Caco-2 (cell line): Measurements from ENCODE around the gene MAP1LC3A. TPM values are rescaled to one million over a fixed set of nuclear protein-coding genes. Genes with fewer than 3 reads are reported as not detected.

Experiments used
- BruUV-seq: library from RNA; stranded (reverse); fragments of 400-500 nt; replicated peaks from 2 replicates; lab custom pipeline; 2021; lab: Mats Ljungman, UMichigan
- CTCF ChIA-PET: fragments of 300-600 bp; sonication (Branson Sonifier 250); formaldehyde crosslinking; loops from one replicate; lab custom pipeline; 2022; ENCODE audit warnings: antibody characterized with exemption; lab: Charles Lee
- POLR2A ChIA-PET: fragments of 300-600 bp; sonication (Branson Sonifier 250); formaldehyde crosslinking; loops from one replicate; lab custom pipeline; 2022; ENCODE audit warnings: antibody characterized with exemption; lab: Charles Lee
- DNase-seq, 2 experiments: peaks; one replicate each; pipeline versions ENCODE4 v3.0.0 to v3.0.0-alpha.2; 2020 to 2022
- H3K27me3 ChIP-seq: replicated peaks from 2 replicates; pipeline ENCODE4 v1.6.0; 2011; ENCODE audit warnings: low read length; ENCODE audit not compliant: control insufficient read depth, insufficient read depth
- H3K36me3 ChIP-seq: 2 replicates; pipeline ENCODE4 v1.5.1; 2011; ENCODE audit warnings: low read length; ENCODE audit not compliant: control insufficient read depth, insufficient read depth
- H3K4me1 ChIP-seq: fragments of 250-450 bp; sonication (Bioruptor Pico); 2 replicates; pipeline ENCODE4 v1.5.1; 2020; ENCODE audit warnings: mild to moderate bottlenecking
- H3K4me3 ChIP-seq: 2 replicates; pipeline ENCODE4 v1.5.1; 2011; ENCODE audit warnings: low read depth, mild to moderate bottlenecking, control low read depth, low read length
- H3K9me3 ChIP-seq: fragments of 250-450 bp; sonication (Bioruptor Pico); 2 replicates; pipeline ENCODE4 v1.5.1; 2020; ENCODE audit warnings: mild to moderate bottlenecking, moderate library complexity
- H3K27ac Mint-ChIP-seq: one replicate; pipeline ENCODE4 v1.8.0; 2022; ENCODE audit warnings: mixed read lengths; ENCODE audit not compliant: unreplicated experiment
- H3K27me3 Mint-ChIP-seq: one replicate; pipeline ENCODE4 v1.8.0; 2022; ENCODE audit warnings: mixed read lengths; ENCODE audit not compliant: insufficient read depth, unreplicated experiment
- H3K36me3 Mint-ChIP-seq: one replicate; pipeline ENCODE4 v1.8.0; 2022; ENCODE audit warnings: mild to moderate bottlenecking, mixed read lengths; ENCODE audit not compliant: insufficient read depth, unreplicated experiment
- H3K4me1 Mint-ChIP-seq: one replicate; pipeline ENCODE4 v1.8.0; 2022; ENCODE audit warnings: low read depth, mixed read lengths; ENCODE audit not compliant: unreplicated experiment
- H3K4me3 Mint-ChIP-seq: one replicate; pipeline ENCODE4 v1.8.0; 2022; ENCODE audit warnings: mild to moderate bottlenecking, moderate library complexity, mixed read lengths; ENCODE audit not compliant: unreplicated experiment
- H3K9me3 Mint-ChIP-seq: one replicate; pipeline ENCODE4 v1.8.0; 2022; ENCODE audit warnings: mixed read lengths; ENCODE audit not compliant: unreplicated experiment
- CTCF ChIP-seq, 2 experiments: fragments of 200-600 bp in 1 of 2; IDR thresholded peaks; 1 replicate in 1 of 2; 2 replicates in 1 of 2; pipeline versions ENCODE4 v1.5.1 to v1.8.0; 2011 to 2022; ENCODE audit warnings: antibody characterized with exemption in 1 of 2, control low read depth in 1 of 2, inconsistent platforms in 1 of 2, low read depth in 1 of 2, low read length in 1 of 2, mild to moderate bottlenecking in 1 of 2, moderate library complexity in 1 of 2; ENCODE audit not compliant: insufficient read depth in 1 of 2, severe bottlenecking in 1 of 2, unreplicated experiment in 1 of 2
- intact Hi-C: fragments of 100-400 bp; cut with micrococcal nuclease; formaldehyde crosslinking; loops from one replicate; pipeline ENCODE4 v1.10.0; 2022; ENCODE audit not compliant: unreplicated experiment
- total RNA-seq: library from RNA; stranded (reverse); gene quantifications from 2 replicates; pipeline ENCODE4 v1.2.3, GENCODE V29; 2022

Gene MAP1LC3A
- total RNA-seq, 1 experiment from 2014 or later, result 0.88 TPM

DNA sequence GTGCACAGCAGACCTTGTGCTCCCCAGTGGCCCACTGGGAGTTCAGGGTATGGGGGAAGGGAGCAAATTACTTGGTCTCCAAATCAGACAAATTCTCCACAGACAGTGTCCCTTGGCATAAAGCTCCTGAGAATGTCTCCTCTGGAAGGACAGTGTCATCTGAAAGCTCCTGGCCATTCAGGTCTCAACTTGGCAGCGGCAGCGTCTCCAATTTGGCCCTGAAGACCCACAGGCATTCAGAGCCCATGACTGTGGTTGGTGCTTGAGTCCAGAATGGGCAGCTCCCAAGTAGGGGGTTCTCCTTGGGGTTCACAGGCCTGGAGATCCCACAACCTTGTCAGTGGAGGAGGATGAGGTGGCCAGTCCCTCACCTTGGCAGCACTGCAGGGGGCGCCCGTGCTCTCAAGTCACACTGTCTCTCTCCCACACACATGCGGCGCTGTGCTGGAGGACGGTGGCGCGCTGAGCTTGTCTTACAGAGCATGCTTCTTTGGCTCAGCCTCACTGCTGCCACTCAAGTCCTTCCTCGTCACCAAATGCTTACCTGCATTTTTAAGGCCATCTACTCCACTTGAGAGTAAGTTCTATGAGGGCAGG, 21.6 kb upstream of the MAP1LC3A start:
- Histone ChIP-seq H3K36me3 (peaks cover 21% of the 10 kb centered on the region), H3K4me1 (no peaks in the 10 kb centered on the region), H3K9me3 (no peaks in the 10 kb centered on the region), H3K4me3 (no peak overlapping the region), H3K27me3 (no peaks in the 10 kb centered on the region)
- Mint-ChIP-seq H3K9me3 (no peaks in the 10 kb centered on the region), H3K4me1 (peaks cover under 1% of the 10 kb centered on the region), H3K36me3 (peaks cover 90% of the 10 kb centered on the region), H3K27ac (no peak overlapping the region), H3K4me3 (no peak overlapping the region), H3K27me3 (no peaks in the 10 kb centered on the region)
- intact Hi-C loops, result no loop called here
- ChIA-PET POLR2A (interaction anchor here (0.5 kb wide), 1 partner anchor 55 kb away, joined by 3 read pairs; no protein-coding TSS in a partner anchor), CTCF (interaction anchor here (0.5 to 2.4 kb wide), 8 partner anchors 22 to 233 kb away, joined by 3 to 15 read pairs (median 4); partner anchors contain the start of gene TP53INP2)
- no TSS peak for BruUV-seq
- peak; percentile 55 to 69 for TF ChIP-seq CTCF (IDR thresholded peaks at IDR 0.05; ENCODE audit: insufficient read depth in 1 of 2, low read depth in 1 of 2, low read length in 1 of 2, severe bottlenecking in 1 of 2, unreplicated experiment in 1 of 2)
- peak in 1 of 2 experiments; percentile 71 for DNase-seq

DNA sequence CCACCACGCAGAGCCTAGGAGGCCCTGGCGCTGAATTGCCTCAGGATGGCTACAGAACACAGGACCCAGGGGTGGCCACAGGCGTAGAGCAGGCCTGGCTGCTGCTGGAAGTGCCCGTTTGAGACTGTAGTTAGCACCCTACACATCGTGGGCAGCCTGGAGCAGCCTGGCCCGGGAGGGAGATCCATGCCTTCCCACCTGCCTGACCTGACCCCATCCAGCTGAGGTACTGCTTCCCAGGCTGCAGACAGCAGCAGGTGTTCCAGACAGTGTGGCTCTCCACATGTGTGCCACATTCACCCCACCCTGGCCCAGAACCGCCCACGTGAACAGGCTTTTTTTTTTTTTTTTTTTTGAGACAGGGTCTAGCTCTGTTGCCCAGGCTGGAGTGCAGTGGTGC, 20.9 kb upstream of the MAP1LC3A start:
- H3K4me1 ChIP-seq, result no peaks in the 10 kb centered on the region
- H3K36me3 Mint-ChIP-seq, result peaks cover 93% of the 10 kb centered on the region
- no peaks in the 10 kb centered on the region for H3K27me3 Mint-ChIP-seq
- intact Hi-C loops, result loop anchor here (1.0 kb wide), 3 partner anchors 171 to 232 kb away; no protein-coding TSS in a partner anchor
- peaks cover 20% of the 10 kb centered on the region for H3K36me3 ChIP-seq
- CTCF ChIA-PET, result interaction anchor here (0.5 to 2.4 kb wide), 10 partner anchors 15 to 232 kb away, joined by 3 to 15 read pairs (median 8); partner anchors contain the start of gene TP53INP2
- H3K27ac Mint-ChIP-seq, result no peak overlapping the region
- H3K9me3 ChIP-seq, result no peaks in the 10 kb centered on the region
- H3K4me3 Mint-ChIP-seq, result no peak overlapping the region
- no peaks in the 10 kb centered on the region for H3K27me3 ChIP-seq
- BruUV-seq, result no TSS peak
- TF ChIP-seq CTCF (IDR thresholded peaks at IDR 0.05; ENCODE audit: insufficient read depth in 1 of 2, low read depth in 1 of 2, low read length in 1 of 2, severe bottlenecking in 1 of 2, unreplicated experiment in 1 of 2), result no peak
- H3K4me3 ChIP-seq, result no peak overlapping the region
- POLR2A ChIA-PET, result interaction anchor here (0.6 kb wide), 1 partner anchor 167 kb away, joined by 3 read pairs; no protein-coding TSS in a partner anchor
- H3K4me1 Mint-ChIP-seq, result no peaks in the 10 kb centered on the region
- no peaks in the 10 kb centered on the region for H3K9me3 Mint-ChIP-seq
- no peak for DNase-seq

DNA sequence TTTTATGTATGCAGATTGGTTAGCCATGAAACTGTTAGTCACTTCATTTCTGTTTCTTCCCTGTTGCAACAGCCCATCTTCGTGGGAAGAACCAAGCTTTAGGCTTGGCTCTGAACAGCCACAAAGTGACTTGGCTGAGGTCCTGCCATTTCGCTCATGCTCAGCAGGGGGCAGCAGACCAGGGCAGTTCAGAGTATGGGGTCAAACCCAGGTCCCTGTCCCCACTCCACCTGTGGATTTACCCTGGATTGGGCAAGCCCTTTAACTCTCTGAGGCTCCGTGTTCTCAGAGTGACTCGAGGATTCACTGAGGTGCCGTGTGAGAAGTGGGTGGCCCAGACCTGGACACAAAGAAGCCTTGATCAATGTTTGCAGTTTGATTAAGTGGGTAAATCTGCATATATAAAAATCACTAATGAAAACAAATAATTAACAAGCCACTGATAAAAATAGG, 19.8 kb upstream of the MAP1LC3A start:
- Mint-ChIP-seq H3K27ac (peak overlapping the region; percentile 16), H3K4me1 (no peaks in the 10 kb centered on the region), H3K4me3 (no peak overlapping the region), H3K27me3 (no peaks in the 10 kb centered on the region), H3K9me3 (no peaks in the 10 kb centered on the region), H3K36me3 (peaks cover 87% of the 10 kb centered on the region)
- no peaks in the 10 kb centered on the region for H3K9me3 ChIP-seq
- H3K36me3 ChIP-seq, result peaks cover 15% of the 10 kb centered on the region
- no TSS peak for BruUV-seq
- DNase-seq, result peak; percentile 83 to 90
- peak; percentile 98 to 99 for TF ChIP-seq CTCF (IDR thresholded peaks at IDR 0.05; ENCODE audit: insufficient read depth in 1 of 2, low read depth in 1 of 2, low read length in 1 of 2, severe bottlenecking in 1 of 2, unreplicated experiment in 1 of 2)
- no peaks in the 10 kb centered on the region for H3K27me3 ChIP-seq
- intact Hi-C loops, result loop anchor here (1.0 kb wide), 3 partner anchors 170 to 231 kb away; no protein-coding TSS in a partner anchor
- POLR2A ChIA-PET, result interaction anchor here (0.5 to 0.6 kb wide), 2 partner anchors 23 to 165 kb away, joined by 3 to 4 read pairs; partner anchors contain the start of genes DYNLRB1 and TP53INP2
- no peaks in the 10 kb centered on the region for H3K4me1 ChIP-seq
- CTCF ChIA-PET, result interaction anchor here (0.6 to 2.4 kb wide), 19 partner anchors 9 to 348 kb away, joined by 3 to 17 read pairs (median 4); partner anchors contain the start of genes DYNLRB1, PIGU and TP53INP2
- no peak overlapping the region for H3K4me3 ChIP-seq
